Cardiac fibroblast (primary cell): ENCODE results near the gene ZNF169.
A peak's percentile ranks its signal among the peaks of the same experiment; 100 is the strongest.
"Not testable (repeated sequence)": the region's sequence is repeated elsewhere in the genome, so short reads cannot be mapped to it uniquely, and the experiment has no call there.

Experiments
- DNase-seq, 2 donors: peaks; one replicate each; pipeline versions ENCODE4 v3.0.0 to v3.0.0-alpha.2; 2010; ENCODE audit warnings: low read depth in 2 of 2
- H3K4me3 ChIP-seq, 2 donors: replicated peaks in 1 of 2; 1 replicate in 1 of 2; 2 replicates in 1 of 2; pipeline ENCODE4 v1.5.1; 2011; ENCODE audit warnings: low read depth in 2 of 2, low read length in 2 of 2, mild to moderate bottlenecking in 2 of 2, moderate library complexity in 1 of 2
- CTCF ChIP-seq: IDR thresholded peaks from one replicate; pipeline ENCODE4 v1.5.1; 2011; ENCODE audit warnings: low read depth, mild to moderate bottlenecking, low read length, inconsistent platforms

Gene ZNF169

GRCh38 chr9:94259077-94259862 lies at the start of gene ZNF169:
Gene ZNF169, plus strand, starts transcription at chr9:94259298. Its CDS starts 19,515 bp downstream, at chr9:94278813.
- no peak for TF ChIP-seq CTCF
- peak within 1 kb of the TSS; percentile 100 for H3K4me3 ChIP-seq
- DNase-seq, result peak; percentile 87

GRCh38 chr9:94210616-94211603 lies 48.2 kb upstream of the ZNF169 start:
- no peak overlapping the region for H3K4me3 ChIP-seq
- no peak for TF ChIP-seq CTCF
- DNase-seq, result no peak

- no peak for DNase-seq
- H3K4me3 ChIP-seq, result no peak overlapping the region
- TF ChIP-seq CTCF, result no peak
Measured at GRCh38 chr9:94212091-94212490, 47.0 kb upstream of the ZNF169 start.

- no peak for TF ChIP-seq CTCF
- no peak for DNase-seq
- no peak overlapping the region for H3K4me3 ChIP-seq
Measured at GRCh38 chr9:94212531-94212930, 46.6 kb upstream of the ZNF169 start.

- DNase-seq, result peak; percentile 84 to 85
- no peak overlapping the region for H3K4me3 ChIP-seq
- peak; percentile 78 for TF ChIP-seq CTCF
Measured at GRCh38 chr9:94213511-94214124, 45.5 kb upstream of the ZNF169 start.

- DNase-seq, result no peak
- no peak overlapping the region for H3K4me3 ChIP-seq
- no peak for TF ChIP-seq CTCF
Measured at GRCh38 chr9:94222870-94223269, 36.2 kb upstream of the ZNF169 start.

- DNase-seq, H3K4me3 ChIP-seq: not testable (repeated sequence)
Measured at GRCh38 chr9:94225413-94225812, 33.7 kb upstream of the ZNF169 start.
